HepG2 (cell line): ENCODE measurements around the gene GPSM1. TPM values are rescaled to one million over a fixed set of nuclear protein-coding genes. Genes with fewer than 3 reads are reported as not detected.

ENCODE experiments used
- ATAC-seq: fragments of 200-7000 bp; cut with Tn5 transposase; 3 replicates; pipeline ENCODE4 v1.9.1; 2020; ENCODE audit warnings: mild to moderate bottlenecking, moderate library complexity
- BruUV-seq: library from RNA; stranded (reverse); fragments of 400-500 nt; replicated peaks from 2 replicates; lab custom pipeline; 2021; lab: Mats Ljungman, UMichigan
- CTCF ChIA-PET: fragments of 300-600 bp; formaldehyde crosslinking; extraction: SDS; loops from one replicate; lab custom pipeline; 2021; ENCODE audit warnings: low total read pairs, inconsistent platforms, low intra/inter-chr PET ratio; lab: Yijun Ruan, JAX
- POLR2A ChIA-PET: fragments of 350-600 bp; sonication (Branson Sonifier 250); formaldehyde crosslinking; loops from one replicate; lab custom pipeline; 2020; ENCODE audit warnings: antibody characterized with exemption, inconsistent platforms; lab: Yijun Ruan, JAX
- DNase-seq: peaks from one replicate; pipeline ENCODE4 v3.0.0-alpha.2; 2015; ENCODE audit warnings: low spot score
- FAIRE-seq: peaks from 3 replicates; lab custom pipeline; 2011; peaks lifted over from hg19 to GRCh38; lab: Jason Lieb, UNC
- H2AFZ ChIP-seq: one replicate; pipeline ENCODE4 v1.6.1; 2011; ENCODE audit warnings: low read length, inconsistent platforms
- H3K27ac ChIP-seq: fragments of 300-600 bp; 3 replicates; pipeline ENCODE4 v1.8.0; 2011; ENCODE audit warnings: mixed run types, mild to moderate bottlenecking, mixed read lengths, low read length, inconsistent platforms; ENCODE audit not compliant: insufficient read depth; ENCODE audit errors: extremely low read length
- H3K27me3 ChIP-seq, 2 experiments: fragments of 200-600 bp in 1 of 2; 2 replicates in 1 of 2; 3 replicates in 1 of 2; pipeline versions ENCODE4 v1.6.0 to v1.8.0; 2011; ENCODE audit warnings: low read length in 2 of 2, mild to moderate bottlenecking in 2 of 2, moderate library complexity in 2 of 2, inconsistent platforms in 1 of 2; ENCODE audit not compliant: insufficient read depth in 2 of 2, control insufficient read depth in 1 of 2
- H3K36me3 ChIP-seq, 2 experiments: fragments of 200-600 bp in 1 of 2; replicated peaks in 1 of 2; 2 replicates in 1 of 2; 3 replicates in 1 of 2; pipeline versions ENCODE4 v1.5.1 to v1.8.0; 2011; ENCODE audit warnings: low read length in 2 of 2, inconsistent platforms in 1 of 2; ENCODE audit not compliant: insufficient read depth in 2 of 2, control insufficient read depth in 1 of 2
- H3K4me1 ChIP-seq: 2 replicates; pipeline ENCODE4 v1.5.1; 2012; ENCODE audit warnings: low read length, inconsistent platforms; ENCODE audit not compliant: insufficient read depth
- H3K4me2 ChIP-seq: 2 replicates; pipeline ENCODE4 v1.6.0; 2011; ENCODE audit warnings: low read depth, low read length, inconsistent platforms
- H3K4me3 ChIP-seq, 3 experiments: fragments of 200-600 bp in 1 of 3; sonication (generic), shearing (Covaris generic) in 1 of 3; replicated peaks in 1 of 3; 2 replicates each; pipeline ENCODE4 v1.5.1; 2011 to 2016; ENCODE audit warnings: low read length in 3 of 3, inconsistent platforms in 2 of 3, low read depth in 2 of 3, mild to moderate bottlenecking in 2 of 3, control low read depth in 1 of 3, mixed read lengths in 1 of 3; ENCODE audit not compliant: insufficient read depth in 1 of 3
- H3K79me2 ChIP-seq: one replicate; pipeline ENCODE4 v1.6.1; 2011; ENCODE audit warnings: low read length, inconsistent platforms; ENCODE audit not compliant: insufficient read depth
- H3K9ac ChIP-seq: 2 replicates; pipeline ENCODE4 v1.6.0; 2011; ENCODE audit warnings: mild to moderate bottlenecking, low read depth, low read length, inconsistent platforms; ENCODE audit not compliant: insufficient read depth
- H3K9me3 ChIP-seq: 2 replicates; pipeline ENCODE4 v1.5.1; 2012; ENCODE audit warnings: mild to moderate bottlenecking, low read length
- H4K20me1 ChIP-seq: 2 replicates; pipeline ENCODE4 v1.6.0; 2011; ENCODE audit warnings: inconsistent platforms, mild to moderate bottlenecking, low read length, moderate library complexity; ENCODE audit not compliant: insufficient read depth
- JDP2 ChIP-seq: sonication (generic); formaldehyde crosslinking; IDR thresholded peaks from 2 replicates; pipeline ENCODE4 v1.8.1; 2022; ENCODE audit warnings: missing genetic modification reagents, borderline replicate concordance
- SAP130 ChIP-seq: IDR thresholded peaks from 2 replicates; pipeline ENCODE4 v1.6.1; 2016; ENCODE audit warnings: low read depth
- SOX6 ChIP-seq, 2 experiments: fragments of 450-650 bp in 1 of 2; sonication (generic) in 1 of 2; formaldehyde crosslinking in 1 of 2; IDR thresholded peaks; 2 replicates each; pipeline versions ENCODE4 v1.4.0 to v1.6.1; 2017 to 2020; ENCODE audit warnings: antibody characterized with exemption in 1 of 2, mild to moderate bottlenecking in 1 of 2, missing genetic modification reagents in 1 of 2
- TGIF2 ChIP-seq: IDR thresholded peaks from 2 replicates; pipeline ENCODE4 v1.6.1; 2016; ENCODE audit warnings: control low read depth, missing compliant biosample characterization
- WGBS: methylation state at CpG from one replicate; pipeline ENCODE4 v1.1.6; 2017; ENCODE audit warnings: low lambda C conversion rate; 5-methylcytosine and 5-hydroxymethylcytosine counted together
- in situ Hi-C: cut with HindIII; loops from 2 replicates; pipeline ENCODE4 v1.10.0; 2017; ENCODE audit warnings: low pct_unique_long_range_greater_than_20kb; ENCODE audit not compliant: extremely low pct_ligation_motif_present
- intact Hi-C: fragments of 100-400 bp; cut with micrococcal nuclease; formaldehyde crosslinking; loops from one replicate; pipeline ENCODE4 v1.10.0; 2022; ENCODE audit not compliant: unreplicated experiment
- polyA plus RNA-seq, 8 experiments: library from polyadenylated mRNA; depleted of rRNA in 3 of 8; stranded (reverse) in 7 of 8; unstranded in 1 of 8; fragments of >200 nt; fragmentation: Illumina TruSeq in 4 of 8; extraction: Trizol in 4 of 8; gene quantifications; 2 replicates each; pipeline versions ENCODE4 v1.2.1 to v1.2.3, GENCODE V29; 2011 to 2016; ENCODE audit warnings: low read depth in 4 of 8, missing spikeins in 1 of 8, mixed read lengths in 1 of 8; ENCODE audit not compliant: insufficient read depth in 1 of 8
- total RNA-seq, 5 experiments: library from RNA; depleted of rRNA; stranded (reverse); fragments of >200 nt; fragmentation: Illumina TruSeq; extraction: Trizol; gene quantifications; 2 replicates each; pipeline ENCODE4 v1.2.3, GENCODE V29; 2016; ENCODE audit warnings: low read depth in 1 of 5
- TF ChIP-seq, protein P1 (sequence below): sonication (generic); formaldehyde crosslinking; IDR thresholded peaks from 2 replicates; pipeline ENCODE4 v1.5.1; 2020; ENCODE audit warnings: mild to moderate bottlenecking, missing genetic modification reagents, moderate library complexity

GPSM1 gene
- total and polyA plus RNA-seq, 2 of the 13 experiments (the other 11 are each of a cell fraction or from before 2014, with no cell fraction given): 1.0 to 2.4 TPM

DNA sequence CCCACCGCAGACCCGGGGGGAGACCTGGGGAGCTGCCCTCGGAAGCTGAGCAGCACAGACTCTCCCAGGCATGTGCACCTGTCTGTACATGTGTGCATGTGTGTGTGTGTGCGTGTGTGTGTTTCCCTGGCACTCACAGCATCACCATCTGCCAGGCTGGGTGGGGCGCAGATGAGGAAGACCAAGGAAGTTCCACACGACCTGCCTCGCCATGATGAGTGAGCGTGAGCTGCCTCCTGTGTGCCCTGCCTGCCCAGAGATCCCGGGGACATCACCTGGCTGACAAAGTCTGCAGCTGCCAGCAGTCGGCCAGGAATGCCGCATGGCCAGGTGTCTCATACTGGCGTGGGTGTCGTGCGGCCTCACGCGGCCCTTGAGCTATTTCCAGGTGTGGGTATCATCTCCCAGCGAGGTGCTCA lies 4.0 kb upstream of the GPSM1 start:
- POLR2A ChIA-PET: interaction anchor here (0.6 to 1.1 kb wide), 2 partner anchors 40 to 625 kb away, joined by 3 read pairs; no protein-coding TSS in a partner anchor
- no peak for FAIRE-seq
- in situ Hi-C loops (no loop called here), intact Hi-C loops (no loop called here)
- Histone ChIP-seq H3K4me3 (no peak overlapping the region), H3K27me3 (peaks cover 19 to 63% of the 10 kb centered on the region in 2 experiments), H3K4me2 (no peak overlapping the region), H4K20me1 (no peaks in the 10 kb centered on the region), H3K9ac (no peak overlapping the region), H3K79me2 (no peaks in the 10 kb centered on the region), H2AFZ (no peak overlapping the region), H3K4me1 (peaks cover 17% of the 10 kb centered on the region), H3K36me3 (no peaks in the 10 kb centered on the region), H3K9me3 (no peaks in the 10 kb centered on the region), H3K27ac (no peak overlapping the region)
- no peak for TF ChIP-seq JDP2 (CRISPR knock-in tag)
- DNase-seq: no peak
- BruUV-seq: no TSS peak
- CTCF ChIA-PET: no interaction called here
- no peak for ATAC-seq
- 60% methylated on average over 4 of the region's 17 CpGs for WGBS

DNA sequence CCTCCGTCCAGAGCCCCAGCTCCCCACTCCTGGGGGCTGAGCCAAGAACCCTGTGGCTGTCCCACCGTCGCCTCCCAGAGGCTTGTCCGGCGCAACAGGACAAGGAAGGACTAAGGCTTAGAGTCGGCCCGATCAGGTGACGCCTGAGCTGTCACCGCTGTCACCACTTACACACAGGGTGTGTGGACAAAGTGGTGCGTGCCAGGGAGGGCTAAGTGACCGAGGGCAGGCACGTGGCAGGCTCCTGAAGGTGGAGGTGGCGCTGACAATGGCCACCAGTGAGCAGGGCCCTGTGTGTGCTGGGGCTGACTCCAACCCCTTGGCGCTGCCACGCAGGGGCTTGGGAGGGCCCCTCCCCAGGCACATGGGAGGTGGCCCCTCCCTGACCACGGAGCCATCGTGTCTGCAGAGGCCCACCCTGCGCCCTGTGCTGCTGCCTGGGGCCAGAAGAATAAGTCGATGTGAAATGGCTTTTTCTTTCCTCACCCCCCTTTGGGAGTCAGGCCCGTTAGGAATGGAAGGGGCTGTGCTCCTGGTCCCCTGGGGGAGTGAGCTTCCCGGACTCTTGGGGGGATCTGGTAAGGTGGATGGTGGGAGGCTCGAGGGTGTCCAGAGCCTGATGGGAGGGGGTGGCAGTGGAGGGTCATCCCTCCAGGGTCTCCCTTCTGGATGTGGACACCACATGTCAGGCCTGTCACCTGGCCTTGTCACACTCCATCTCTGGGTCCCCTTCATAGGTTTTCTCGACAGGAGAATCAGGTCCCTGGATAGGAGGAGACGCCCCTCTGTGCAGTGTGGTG lies 2.6 kb upstream of the GPSM1 start:
- DNase-seq (no peak), ATAC-seq (peak; percentile 23; the same call in 2 of the 3 replicates), FAIRE-seq (no peak)
- BruUV-seq: no TSS peak
- WGBS: 17% methylated on average over 8 of the region's 24 CpGs
- Histone ChIP-seq H3K4me3 (no peak overlapping the region), H3K9me3 (no peaks in the 10 kb centered on the region), H4K20me1 (no peaks in the 10 kb centered on the region), H3K36me3 (no peaks in the 10 kb centered on the region), H3K27me3 (peaks cover 24 to 75% of the 10 kb centered on the region in 2 experiments), H3K4me1 (peaks cover 24% of the 10 kb centered on the region), H3K79me2 (no peaks in the 10 kb centered on the region), H3K9ac (no peak overlapping the region), H2AFZ (no peak overlapping the region), H3K4me2 (no peak overlapping the region), H3K27ac (no peak overlapping the region)
- TF ChIP-seq SOX6 (IDR thresholded peaks at IDR 0.05) (no peak), SOX6 (CRISPR knock-in tag; IDR thresholded peaks at IDR 0.05) (no peak), SAP130 (0 out of 2 replicates have a peak, but pooled peaks have one; percentile 10), TGIF2 (0 out of 2 replicates have a peak, but pooled peaks have one; percentile 52)
- TF ChIP-seq, protein P1, sequence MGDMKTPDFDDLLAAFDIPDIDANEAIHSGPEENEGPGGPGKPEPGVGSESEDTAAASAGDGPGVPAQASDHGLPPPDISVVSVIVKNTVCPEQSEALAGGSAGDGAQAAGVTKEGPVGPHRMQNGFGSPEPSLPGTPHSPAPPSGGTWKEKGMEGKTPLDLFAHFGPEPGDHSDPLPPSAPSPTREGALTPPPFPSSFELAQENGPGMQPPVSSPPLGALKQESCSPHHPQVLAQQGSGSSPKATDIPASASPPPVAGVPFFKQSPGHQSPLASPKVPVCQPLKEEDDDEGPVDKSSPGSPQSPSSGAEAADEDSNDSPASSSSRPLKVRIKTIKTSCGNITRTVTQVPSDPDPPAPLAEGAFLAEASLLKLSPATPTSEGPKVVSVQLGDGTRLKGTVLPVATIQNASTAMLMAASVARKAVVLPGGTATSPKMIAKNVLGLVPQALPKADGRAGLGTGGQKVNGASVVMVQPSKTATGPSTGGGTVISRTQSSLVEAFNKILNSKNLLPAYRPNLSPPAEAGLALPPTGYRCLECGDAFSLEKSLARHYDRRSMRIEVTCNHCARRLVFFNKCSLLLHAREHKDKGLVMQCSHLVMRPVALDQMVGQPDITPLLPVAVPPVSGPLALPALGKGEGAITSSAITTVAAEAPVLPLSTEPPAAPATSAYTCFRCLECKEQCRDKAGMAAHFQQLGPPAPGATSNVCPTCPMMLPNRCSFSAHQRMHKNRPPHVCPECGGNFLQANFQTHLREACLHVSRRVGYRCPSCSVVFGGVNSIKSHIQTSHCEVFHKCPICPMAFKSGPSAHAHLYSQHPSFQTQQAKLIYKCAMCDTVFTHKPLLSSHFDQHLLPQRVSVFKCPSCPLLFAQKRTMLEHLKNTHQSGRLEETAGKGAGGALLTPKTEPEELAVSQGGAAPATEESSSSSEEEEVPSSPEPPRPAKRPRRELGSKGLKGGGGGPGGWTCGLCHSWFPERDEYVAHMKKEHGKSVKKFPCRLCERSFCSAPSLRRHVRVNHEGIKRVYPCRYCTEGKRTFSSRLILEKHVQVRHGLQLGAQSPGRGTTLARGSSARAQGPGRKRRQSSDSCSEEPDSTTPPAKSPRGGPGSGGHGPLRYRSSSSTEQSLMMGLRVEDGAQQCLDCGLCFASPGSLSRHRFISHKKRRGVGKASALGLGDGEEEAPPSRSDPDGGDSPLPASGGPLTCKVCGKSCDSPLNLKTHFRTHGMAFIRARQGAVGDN (CRISPR knock-in tag): 0 out of 2 replicates have a peak, but pooled peaks have one; percentile 25
- ChIA-PET CTCF (no interaction called here), POLR2A (no interaction called here)
- intact Hi-C loops (no loop called here), in situ Hi-C loops (loop anchor here (25.0 kb wide), 1 partner anchor 313 kb away; no protein-coding TSS in a partner anchor)
